GM19463 (cell line): ENCODE measurements around the gene MED27.

Experiments used
- ATAC-seq: cut with Tn5 transposase; IDR thresholded peaks from one replicate; pipeline ENCODE4 v1.9.1; 2021; ENCODE audit warnings: mild to moderate bottlenecking, moderate library complexity; ENCODE audit not compliant: unreplicated experiment

Gene MED27

GRCh38 chr9:131823701-131824146, 255.9 kb downstream of the MED27 start:
- ATAC-seq: no peak

DNA sequence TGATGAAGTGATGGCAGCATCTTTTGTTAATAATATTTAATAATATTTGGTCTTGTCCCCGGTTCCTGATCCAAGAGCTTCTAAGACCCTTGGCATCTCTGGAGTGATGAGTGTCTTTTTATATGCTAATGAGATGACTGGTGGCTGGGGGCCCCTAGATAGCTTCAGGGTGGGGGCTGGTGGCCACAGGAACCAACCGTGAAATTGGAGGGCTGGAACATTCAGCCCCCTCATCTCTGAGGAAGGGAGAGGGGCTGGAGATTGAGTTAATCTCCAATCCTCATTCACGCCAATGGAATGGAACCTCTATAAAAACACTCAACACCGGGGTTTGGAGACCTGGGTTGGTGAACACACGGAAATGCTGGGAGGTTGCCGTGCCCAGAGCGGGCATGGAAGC, 261.6 kb downstream of the MED27 start:
- no peak for ATAC-seq

DNA sequence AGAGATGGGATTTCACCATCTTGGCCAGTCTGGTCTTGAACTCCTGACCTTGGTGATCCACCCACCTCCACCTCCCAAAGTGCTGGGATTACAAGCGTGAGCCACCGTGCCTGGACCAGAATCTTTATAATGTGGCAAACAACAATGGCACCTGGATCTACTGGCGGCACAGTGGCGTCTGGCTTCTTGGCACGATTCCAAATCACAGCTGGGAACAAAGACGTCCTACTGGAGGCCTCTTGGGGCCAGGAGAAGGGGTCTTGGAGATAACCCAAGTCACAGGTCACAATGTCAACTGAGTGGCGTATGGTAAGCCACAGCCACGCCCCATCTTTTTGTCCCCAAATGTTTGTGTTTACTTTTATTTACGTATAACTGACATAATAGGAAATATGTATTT, 262.0 kb downstream of the MED27 start:
- no peak for ATAC-seq

- ATAC-seq: no peak
These were observed 262.6 kb downstream of the MED27 start for GRCh38 chr9:131817073-131817472.

DNA sequence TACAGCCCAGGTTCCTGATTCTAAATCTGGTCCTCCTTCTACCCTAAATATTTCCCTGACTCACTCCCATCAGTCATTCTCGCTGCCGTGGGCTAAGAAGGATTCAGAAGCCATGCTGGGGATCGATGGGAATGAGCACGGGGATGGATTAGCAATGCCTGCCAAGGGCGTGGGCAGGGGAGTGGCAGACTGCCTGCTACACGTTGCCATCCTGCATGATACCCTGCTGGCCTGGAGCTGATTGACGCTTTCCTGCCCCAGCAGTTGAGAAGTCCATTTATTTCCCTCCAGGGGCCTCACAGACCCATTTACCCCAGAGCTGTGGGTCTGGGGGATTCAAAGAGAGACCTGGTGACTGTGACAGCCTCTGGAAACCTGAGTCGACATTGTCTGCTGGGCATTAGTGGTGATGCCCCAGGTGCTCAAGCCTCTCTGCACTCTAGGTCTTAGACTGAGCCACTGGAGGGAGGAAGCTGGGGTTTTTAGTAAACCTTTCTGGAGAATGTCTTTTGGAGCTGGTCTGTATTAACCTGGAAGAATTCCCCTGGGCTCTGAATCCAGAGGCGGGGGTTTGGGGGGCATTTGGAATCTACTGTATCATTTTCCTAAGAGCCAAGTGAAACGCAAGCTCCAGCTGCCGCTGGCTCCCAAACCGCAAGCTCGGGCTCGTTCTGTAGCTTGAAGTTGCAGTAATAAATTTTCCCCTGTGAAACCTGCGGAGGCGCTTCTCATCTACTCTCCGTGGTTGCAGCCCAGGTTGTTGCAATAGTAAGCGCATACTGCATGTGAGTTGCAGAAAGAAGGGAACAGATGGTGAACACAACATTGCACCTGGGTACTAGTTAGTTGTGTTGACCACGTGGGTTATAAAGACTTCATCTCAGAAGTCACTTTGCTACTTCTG, 263.4 kb downstream of the MED27 start:
- no peak for ATAC-seq

DNA sequence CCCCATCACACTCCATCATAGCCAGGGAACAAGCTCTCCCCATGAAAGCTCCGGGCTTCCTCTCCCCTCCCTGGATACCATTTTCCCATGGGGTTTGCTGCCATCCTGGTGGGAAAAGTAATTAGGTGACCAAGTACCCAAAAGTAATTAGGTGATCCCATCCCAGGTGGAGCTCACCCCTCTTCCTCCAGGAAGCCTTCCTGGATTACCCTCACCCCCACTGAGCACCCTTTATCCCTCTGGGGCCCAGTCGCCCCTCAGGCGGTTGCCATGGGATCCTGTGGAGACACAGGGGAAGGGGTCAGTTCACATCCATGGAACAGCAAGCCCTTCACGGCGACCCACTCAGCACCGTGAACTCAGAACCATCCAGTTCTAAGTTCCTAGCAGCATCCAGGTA, 265.0 kb downstream of the MED27 start:
- no peak for ATAC-seq

GRCh38 chr9:131813116-131813515, 266.6 kb downstream of the MED27 start:
- ATAC-seq: no peak

DNA sequence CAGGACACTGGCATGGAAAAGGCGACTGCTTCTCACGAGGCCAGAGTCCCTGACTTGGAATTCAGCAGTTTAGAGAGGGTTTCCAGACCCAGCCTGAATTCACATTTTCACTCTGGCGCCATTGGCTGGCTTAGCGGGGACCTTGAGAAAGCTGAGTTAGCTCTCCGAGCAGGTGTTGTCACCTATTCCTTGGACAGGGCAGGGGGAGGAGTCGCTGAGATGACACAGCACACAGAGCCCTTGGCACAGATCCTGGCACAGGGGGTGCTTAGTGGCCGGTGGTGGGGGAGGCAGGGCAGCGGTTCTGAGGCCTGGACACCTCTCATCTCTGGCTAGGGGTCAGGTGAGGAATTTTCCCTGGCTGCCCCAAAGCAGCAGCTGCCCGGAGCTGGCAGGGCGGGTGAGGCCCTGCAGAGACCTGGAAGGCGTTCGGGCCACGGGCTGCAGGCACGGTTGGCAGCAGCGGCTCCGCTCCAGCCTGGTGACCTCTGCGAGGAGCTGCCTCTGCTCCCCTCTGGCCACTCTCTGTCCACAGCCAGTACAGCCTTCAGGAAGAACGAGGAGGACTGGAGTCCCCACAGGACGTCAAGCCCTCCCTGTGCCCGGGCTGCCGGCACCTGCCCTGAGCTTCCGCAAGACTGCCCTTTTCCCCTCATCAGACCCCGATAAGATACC, 267.4 kb downstream of the MED27 start:
- no peak for ATAC-seq

- no peak for ATAC-seq
These were observed 268.3 kb downstream of the MED27 start for GRCh38 chr9:131811405-131811804.

DNA sequence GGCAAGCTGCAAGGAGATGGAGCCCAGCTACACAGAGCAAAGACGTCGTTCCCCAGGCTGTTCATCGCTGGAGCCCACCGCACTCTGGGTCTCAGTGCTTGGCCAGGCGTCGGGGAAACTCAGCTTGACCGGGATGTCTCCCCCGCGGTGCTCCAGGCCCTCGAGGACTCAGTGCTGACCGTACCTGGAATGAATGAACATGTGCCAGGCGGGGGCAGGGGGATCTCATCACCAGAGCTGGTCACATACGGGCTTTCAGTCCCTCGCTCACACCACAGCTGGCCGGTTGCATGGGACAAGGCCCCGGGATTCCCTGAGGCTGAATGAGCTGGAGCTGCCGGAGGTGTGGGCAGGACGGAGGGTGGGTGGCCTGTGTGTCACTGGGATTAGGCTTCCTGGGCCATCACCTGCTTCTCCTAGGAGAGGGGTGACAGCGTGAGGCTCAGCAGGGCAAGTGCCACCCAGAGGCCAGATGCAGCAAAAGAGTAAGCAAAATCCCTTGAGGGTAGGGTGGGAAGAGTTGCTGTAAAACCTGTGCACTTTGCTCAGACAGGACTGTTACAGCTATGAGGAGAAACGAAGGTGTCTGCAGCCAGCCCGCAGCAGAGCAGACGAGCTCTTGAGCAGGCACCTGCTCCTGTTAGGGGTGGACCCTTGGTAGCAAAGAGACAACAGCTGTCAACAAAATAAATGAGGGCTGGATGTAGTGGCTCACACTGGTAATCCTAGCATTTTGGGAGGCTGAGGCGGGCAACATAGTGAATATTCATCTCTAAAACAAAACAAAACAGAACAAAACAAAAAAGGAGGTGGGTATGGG, 269.1 kb downstream of the MED27 start:
- ATAC-seq: no peak
